Activated CD4-positive, CD25-positive, alpha-beta regulatory T cell treated with anti-CD3 and anti-CD28 coated beads, Interleukin-2, amount 50 U/mL, for 24 hours (primary cell): ENCODE results near the gene CELF4.

Source experiments
- ATAC-seq, 2 donors: fragments of 150-1000 bp; cut with Tn5 transposase; one replicate each; pipeline ENCODE4 v1.10.0; 2021; ENCODE audit warnings: mild to moderate bottlenecking in 1 of 2, moderate library complexity in 1 of 2

The CELF4 gene

DNA sequence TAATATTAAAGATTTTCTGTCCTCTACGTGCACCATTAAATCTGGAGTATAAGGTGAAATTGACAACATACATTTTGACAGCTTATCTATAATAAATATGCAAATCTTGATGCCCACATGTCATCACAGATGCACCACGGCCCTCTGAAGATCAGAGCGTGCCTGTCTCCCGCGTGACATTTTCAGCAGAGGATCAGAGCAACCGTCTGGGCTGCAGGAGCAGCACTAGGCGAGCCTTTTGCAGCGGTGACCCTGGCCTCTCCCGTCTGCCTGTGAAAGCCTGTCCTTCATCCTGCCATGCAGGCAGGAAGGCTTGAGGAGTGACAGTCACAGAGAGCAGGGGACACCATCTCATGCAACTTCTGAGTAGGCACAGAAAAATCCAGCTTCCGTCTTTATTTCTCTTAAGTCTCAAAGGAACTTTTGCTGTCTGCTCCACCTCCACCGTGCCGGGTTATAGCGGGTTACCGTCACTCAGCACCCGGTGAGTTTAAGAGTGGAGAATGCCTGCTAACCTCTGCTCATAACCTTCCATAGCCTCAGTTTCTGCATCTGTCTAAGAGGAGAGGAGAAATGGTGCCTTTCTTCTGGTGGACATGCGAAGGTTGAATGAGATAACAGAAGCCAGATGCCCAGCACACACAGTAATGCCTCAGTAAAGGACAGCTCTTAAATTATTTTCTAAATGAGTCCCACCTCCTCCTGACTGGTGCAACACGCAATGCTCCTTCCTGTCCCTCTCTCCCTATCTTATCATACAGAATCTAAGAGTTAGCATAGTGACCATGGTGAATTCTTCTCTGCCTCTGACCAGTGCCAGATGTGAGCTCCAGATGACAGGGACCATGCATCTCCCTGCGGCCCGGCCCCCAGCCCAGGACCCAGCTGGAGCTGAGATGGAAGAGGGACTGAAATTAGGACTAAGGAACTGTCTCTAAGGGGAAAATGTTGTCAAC, 43.8 kb downstream of the CELF4 start:
- no peak for ATAC-seq

DNA sequence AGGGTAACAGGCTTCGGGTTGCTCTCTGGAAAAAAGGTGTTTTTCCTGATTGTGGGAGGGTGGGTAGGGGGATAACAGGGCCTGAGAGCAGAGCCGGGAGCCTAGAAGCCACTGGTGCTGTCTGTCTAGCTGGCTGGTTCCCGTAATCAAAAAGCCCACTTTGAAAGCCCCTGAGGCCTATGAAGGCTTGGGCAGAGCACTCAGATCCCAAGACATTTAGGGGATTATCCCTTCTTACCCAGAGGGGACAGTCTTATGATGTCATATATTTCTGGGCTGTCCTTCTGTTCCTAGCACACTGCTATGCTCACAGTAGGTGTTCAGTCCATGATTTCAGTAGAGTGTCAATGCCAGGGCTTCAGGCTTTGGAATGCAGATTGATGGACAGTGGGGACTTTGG, 45.1 kb downstream of the CELF4 start:
- no peak for ATAC-seq

DNA sequence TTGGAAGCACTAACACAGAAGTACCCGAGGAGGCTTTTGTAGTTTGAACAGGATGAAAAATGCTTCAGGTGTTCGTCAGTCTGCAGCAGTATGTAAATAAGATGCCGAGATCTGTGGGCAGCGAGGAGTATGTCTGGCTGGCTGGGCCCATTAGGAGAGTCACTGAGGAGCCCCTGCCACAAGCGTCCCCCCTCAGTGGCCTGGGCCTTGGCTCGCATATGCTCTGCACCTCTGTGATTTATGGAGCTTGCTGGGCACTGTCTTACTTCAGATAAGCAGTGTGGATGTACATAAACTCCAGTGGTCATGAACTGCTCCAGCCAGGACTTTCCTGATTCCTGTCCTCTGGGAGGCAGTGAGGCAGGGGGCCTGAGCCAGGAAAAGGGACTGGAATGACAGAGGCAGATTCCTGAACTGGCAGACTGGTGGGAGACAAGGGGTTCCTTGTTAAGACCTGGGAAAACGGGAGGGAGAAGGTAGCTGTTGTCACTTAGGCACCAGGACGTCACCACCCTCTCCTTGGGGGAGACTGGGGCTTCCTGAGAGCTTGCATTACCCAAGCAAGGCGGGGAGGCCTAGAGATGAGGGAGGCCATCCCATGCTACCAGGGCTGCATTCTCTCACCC, 46.0 kb downstream of the CELF4 start:
- ATAC-seq, result no peak

DNA sequence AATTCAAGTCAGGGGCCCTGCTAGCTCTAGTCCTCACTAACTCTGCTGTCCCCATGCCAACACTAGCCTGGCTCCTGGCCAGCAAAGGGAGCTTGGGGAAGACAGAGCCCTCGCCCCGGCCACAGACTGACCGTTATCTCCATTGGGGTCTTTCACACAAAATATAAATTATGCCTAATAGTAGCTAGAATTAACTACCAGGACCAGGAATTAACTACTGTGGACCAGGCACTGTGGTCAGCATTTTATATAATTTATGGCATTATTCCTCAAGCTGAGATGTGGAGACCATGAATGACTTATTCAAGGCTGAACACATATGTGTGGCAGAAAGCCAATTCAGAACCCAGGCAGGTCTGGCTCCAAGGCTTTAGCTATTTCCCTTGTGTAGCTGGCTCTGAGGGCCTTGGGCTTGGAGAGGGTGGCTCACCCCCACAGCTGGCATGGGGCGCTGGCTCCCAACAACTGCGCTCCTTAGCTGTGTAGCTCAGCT, 49.2 kb downstream of the CELF4 start:
- ATAC-seq, result no peak

DNA sequence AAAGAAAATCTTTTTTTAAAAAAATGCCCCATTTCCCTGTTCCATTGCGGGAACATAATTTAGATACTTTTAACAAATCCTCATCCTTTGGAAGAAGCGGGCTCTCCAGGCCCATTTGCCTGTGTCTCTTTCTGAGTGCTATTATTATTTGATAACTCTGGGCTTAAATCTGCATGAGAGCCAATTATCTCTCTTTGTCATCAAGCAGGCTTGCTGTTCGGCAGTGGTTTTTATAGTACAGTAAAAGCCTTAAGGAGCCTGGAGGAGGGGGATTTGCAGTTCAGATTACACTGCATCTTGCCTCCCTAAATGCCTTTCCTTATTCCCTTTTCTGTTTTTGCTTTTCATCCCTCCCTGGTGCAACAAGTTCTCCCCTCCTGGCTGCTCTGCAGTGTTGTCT, 50.6 kb downstream of the CELF4 start:
- no peak for ATAC-seq

DNA sequence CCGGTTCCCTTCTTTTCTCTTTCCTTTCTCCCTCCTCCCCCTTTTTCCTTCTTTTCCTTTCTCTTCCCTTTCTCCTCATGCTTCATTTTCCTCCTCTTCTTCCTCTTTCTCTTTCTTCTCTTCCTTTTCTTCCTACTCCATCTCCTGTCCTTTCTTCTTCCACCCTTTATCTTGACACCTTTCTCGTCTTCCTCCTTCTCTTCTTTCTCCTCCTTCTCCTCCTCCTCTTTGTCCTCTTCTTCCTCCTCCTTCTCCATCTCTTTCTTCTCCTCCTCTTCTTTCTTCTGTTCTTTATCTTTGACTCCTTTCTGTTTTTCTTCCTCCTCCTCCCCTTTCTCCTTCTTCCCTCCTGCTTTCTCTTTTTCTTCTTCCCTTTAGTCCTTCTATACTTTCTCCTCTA, 53.2 kb downstream of the CELF4 start:
- no peak for ATAC-seq

DNA sequence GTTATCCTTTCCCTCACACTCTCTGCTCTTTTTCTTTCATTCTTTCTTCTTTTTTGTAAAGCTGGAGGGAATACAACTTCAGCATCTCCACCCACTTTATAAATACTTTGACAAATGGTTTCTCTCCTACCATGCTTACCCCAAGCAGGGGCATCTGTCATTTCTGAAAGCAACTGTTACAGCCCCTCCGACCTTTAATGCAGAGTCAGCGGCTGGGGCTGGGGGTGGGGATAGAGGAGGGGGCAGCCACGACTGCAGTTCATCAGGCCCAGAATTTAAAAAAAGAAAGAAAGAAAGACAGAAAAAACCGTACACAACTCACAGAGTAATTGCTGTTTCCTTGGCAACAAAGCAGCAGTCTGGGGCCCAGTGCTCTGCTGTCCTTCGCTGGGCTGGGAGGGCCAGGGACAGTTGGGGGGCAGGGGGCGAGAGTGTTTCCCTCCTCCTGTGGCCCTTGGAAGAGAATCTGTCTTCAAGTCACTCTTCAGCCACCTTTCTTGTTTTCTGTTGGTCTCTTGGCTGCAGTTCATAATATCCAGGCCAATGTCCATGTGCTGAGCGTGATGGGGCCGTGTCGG, 53.8 kb downstream of the CELF4 start:
- ATAC-seq, result no peak

DNA sequence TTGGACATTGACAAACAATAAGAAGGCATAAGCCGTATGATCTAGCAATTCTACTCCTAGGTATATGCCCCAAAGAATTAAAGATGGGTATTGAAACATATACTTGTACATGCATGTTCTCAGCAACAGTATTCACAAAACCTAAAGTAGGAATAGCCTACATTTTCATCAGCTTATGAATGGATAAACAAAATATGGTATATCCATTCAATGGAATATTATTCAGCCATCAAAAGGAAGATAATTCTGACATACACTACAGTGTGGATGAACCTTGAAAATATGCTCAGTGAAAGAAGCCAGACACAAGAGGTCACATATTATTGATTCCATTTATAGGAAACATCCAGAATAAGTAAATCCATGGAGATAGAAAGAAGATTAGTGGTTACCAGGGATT, 56.0 kb downstream of the CELF4 start:
- no peak for ATAC-seq

DNA sequence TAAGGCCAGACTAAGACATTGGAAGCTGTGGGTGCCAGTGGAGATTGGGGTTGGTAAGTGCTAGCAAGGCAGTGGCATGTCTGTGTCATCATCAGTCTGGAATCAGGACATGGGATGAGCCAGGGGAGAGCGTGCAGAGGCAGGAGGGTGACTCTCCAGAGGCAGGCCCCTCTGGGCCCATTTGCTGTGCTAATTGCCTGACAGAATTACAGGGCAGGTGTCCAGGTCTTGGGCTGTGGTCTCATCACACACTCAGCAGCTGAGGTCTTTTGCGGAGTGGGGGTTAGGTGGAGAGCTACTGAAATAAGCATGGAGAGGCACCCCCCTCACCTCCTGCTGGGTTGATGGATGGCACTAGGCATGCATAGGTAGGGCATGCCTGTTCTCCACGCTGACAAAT, 57.4 kb downstream of the CELF4 start:
- no peak for ATAC-seq

DNA sequence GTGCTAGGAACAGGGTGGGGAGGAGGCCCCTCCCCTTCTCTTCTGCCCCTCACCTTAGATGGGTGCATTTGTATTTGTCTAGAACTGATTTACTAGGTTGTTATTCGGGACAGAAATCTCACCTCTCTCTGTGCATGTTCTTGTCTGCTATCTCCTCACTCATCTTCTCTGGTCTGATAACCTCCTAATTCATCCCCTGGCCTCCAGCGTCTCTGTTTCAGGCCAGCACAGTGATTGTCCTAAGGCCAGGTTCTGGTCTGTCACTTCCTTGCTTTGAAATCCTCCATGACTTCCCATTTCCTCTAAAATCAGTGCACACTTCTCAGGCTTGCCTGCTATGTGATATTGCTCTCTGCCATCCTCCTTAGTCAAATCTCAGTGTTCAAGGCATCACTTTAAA, 58.4 kb downstream of the CELF4 start:
- ATAC-seq, result no peak

DNA sequence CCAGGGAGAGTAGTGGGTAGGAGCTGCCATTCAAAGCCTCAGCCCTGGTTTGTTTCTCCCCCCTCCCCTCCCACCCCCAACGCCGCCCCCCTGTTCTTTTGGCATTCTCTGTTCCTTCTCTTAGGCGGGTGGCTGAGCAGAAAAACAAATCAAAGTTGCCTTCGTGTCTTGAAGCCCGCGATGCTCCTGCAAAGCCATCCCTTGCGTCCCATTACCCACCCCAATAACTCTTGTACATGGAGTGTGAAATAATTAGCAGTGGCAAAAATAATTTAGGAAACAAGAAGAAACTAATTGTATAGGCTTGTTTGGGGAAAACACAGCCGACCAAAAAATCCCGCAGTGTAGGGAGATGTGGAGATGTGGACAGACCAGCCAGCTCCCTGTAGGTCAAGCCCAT, 59.6 kb downstream of the CELF4 start:
- ATAC-seq, result no peak

DNA sequence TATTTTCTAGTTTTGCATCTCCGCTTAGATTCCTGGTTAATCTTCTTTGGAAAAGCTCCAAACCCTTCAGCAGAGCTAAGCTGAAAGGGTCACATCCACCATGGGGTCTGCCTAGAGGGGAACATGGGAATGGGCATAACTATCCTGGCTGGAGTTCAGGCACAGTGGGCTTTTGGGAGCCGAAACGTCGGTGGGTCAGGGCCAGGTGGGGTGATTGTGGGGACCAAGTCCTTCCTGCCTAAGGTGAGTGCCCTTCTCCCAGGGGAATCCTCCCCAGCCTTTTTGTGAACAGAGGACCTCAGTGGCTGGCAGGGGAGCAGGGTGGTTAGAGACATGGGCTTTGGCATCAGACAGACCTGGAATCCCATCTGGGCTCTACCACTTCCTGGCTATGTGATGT, 60.3 kb downstream of the CELF4 start:
- no peak for ATAC-seq

DNA sequence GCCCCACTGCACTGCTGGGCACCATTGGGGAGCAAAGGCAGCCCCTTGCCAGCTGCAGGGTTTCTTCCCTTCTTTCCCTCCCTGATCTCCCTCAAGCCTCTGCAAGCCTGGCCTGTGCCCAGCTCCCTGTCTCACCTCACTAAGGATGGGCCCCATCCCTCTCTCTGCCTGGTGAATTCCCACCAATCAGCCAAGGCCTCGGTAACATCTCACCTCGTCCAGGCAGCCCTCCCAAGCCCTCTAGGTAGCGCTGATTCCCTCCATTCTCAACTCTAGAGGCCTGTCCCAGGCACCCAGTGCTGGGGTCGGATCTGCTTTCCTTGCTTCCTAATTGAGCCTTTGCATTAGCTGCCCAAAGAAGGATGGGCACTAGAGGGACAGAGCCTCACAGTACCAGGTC, 63.0 kb downstream of the CELF4 start:
- no peak for ATAC-seq

DNA sequence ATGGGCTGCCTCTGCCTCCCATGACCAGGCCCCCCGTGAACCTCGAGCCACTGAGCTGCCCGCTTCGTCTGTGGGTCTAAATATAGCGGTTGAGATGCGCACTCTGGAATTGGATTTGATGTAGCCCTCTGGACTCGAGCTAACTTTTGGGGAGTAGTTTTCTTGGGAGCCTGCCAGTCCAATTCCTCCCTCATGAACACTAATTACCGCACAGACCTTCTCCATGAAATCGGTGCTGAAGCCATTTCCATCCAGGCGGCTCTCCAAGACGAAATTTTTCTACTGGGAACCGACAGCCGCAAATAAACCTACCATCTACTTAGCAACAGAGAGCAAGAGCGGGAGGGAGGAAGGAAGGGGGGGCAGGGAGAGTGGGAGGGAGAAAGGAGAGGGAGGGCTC, 63.6 kb downstream of the CELF4 start:
- ATAC-seq, result no peak

DNA sequence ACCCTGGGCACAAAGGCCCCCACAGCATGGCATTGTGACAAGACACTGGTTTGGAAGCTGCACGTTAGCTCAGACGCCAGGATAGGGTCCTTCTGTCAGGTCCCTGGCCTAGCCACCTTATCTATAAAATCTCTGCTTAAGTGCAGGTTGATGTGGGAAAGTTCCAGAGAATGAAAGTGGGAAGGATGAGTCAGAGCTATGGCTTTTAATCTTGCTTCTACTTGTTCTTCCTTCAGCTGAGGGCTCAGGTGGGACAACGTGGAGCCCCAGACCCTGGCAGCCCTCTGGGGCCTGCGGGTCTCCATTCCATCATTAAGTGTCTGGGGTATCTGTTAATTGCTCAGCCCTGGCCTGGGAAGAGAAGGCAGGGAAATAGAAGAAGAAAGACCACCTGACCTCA, 64.5 kb downstream of the CELF4 start:
- no peak for ATAC-seq

DNA sequence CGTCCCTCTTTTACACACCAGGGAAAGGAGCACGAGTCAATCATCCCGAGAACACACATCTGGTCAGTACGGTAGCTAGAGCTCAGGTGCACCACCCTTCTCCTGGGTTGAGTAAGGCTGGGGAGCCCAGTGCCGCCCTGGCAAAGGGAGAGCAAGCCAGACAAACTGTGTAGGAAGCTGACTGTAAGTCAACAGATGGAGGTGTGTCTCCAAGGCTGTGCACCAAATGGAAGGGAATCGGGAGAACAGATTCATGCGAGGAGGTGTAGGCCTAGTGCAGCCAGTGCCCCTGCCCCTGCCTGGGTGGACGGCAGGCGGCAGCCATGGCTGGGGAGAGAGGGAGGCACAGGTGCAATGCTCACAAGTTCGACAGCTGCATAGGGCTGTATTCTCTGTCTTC, 65.7 kb downstream of the CELF4 start:
- ATAC-seq, result no peak

DNA sequence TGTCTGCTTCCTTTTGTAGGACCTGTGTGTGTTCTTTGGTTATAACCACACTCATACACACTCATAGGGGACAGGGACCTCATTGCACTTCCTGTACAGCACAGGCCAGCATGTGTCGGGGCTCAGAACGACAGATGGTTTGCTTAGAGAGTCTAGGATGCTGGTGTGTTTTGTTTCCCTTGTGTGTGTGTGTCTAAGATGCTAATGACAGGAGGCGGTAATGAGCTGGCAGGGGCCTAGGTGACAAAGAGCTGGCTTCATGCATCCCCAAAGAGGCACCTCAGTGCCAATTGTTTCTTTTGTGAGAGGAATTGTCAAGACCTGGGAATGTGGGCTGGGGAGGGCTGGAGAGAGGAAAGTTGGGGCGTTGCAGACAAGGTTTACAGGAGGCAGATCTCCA, 66.6 kb downstream of the CELF4 start:
- ATAC-seq, result no peak

DNA sequence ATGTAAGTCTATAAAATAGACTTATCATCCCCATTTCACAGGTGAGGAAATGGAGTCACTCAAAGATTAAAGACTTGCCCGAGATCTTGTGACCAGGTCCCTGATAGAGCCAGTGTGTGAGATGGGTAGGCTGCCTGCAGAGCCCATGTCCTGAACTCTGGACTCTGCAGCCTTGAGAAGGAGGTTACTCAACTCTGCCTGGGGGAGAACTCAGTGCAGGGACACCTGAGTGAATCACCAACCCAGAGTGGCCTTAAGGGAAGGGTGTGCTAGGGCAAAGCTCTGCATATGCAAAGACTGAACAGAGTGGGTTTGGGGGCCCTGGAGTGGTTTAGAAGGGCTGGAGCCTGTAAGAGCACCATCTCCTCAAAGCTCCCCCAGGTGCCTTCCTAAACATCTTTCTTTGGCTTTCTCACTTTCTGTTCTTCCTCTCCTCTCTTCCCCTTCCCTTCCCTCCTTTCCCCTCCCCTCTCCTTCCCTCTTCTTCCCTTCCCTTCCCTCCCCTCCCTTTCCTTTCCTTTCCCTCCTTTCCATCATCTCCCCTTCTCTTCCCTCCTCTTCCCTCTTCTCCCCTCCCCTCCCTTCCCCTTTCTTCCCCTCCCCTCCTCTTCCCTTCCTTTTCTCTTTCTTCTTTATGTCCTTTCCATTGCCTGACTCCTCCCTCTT, 67.6 kb downstream of the CELF4 start:
- no peak for ATAC-seq

DNA sequence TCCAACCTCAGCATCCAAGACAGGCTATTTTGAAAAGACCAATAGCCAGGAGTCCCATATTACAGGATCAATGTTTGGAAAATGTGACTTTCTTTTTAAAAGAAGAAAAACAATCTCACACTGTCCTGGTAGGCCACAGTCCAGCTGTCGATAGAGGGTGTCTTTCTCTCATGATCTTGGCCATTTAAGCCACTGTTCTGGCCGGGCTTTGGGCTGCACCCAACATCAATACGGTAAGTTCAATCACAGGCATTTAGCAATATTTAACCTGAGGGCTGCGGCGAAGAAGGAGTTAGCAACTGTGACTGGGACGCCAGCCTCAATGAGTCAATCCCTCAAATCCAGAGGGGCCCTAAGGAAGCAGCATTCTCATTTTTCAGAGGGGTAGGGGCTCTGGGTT, 69.0 kb downstream of the CELF4 start:
- ATAC-seq, result no peak

DNA sequence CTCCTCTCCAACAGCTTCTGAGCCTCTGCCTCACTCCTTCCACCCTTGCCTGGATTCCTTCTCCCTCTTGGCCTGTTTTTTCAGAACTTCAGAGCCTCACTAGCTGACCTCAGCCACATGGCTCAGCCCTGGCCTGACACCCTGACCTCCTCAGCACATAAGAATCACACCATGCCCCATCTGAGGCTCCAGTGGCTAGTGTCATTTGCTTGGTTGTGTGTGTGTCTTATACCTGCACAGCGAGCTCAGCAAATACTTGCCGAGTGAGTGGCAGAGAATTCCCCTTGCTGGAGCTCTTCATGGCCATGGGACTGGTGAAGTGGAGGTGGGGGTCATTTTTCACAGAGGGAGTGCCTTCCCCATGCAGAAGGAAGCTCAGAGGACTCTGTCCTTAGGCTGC, 70.2 kb downstream of the CELF4 start:
- no peak for ATAC-seq

DNA sequence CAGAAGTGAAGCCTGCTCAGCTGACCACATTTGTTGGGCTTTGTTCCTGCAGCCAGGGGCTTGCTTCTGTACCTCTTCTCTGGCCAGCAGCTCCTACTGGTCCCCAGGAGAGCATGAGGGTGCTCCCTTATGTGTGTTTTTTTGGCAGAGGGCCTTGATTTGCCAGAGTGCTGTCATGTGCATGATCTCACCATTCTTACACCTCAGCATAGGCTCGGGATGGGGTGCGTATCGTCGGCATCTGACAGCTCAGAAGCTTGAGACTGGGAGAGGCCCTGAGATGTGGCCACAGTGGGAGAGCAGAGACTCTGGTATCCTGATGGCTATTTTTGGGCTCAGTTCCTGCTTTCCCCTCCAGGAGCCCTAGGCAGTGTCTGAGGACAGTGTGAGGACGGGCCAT, 71.2 kb downstream of the CELF4 start:
- ATAC-seq, result no peak

DNA sequence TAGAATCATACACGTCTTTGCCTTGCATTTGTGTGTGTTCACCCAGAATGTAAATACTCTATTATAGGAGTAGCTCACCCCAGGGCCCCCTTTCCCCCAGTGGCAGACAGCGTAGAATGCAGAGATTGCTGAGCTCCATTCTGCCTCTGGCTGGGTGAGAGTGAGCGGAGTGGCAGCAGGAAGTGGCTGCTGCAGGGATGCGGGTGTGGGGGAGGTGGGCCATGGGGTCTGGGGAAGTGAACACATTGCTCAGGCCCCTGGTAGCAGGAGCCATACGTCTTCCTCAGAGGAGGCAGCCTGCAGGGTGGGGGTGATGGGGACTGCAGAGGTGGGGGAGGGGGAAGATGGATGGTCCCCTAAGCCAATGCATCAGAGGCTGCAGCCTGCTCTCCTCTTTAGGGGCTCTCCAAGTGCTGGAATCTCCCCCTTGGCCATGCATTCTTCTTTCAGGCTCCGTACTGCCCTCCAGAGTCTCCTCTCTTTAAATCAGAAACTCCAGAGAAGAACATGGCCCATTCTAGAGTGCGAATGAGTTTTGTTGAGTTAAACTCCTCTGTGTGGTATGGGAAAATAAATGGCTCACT, 72.2 kb downstream of the CELF4 start:
- no peak for ATAC-seq

DNA sequence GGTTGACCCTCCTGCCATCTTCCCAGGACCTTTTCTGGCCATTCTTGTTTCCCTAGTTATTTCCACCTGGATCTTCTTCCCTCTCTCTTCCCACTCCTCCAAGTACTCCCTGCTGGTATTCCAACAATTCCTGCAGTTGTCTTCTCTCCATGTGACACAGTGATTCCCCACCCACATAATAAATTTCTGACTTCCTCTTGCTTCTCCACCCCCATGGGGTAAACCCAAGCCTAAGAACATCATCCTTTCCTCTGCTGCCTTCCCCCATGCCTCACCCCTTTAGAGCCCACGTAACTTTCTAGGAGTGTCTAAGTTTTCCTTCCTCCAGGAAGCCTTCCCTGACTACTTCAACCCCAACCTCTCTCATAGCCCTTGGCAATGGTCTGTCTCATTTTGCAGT, 72.6 kb downstream of the CELF4 start:
- no peak for ATAC-seq
